Measurements from ENCODE around the gene CACNA1A. TPM values are rescaled to one million over a fixed set of nuclear protein-coding genes. Genes with fewer than 3 reads are reported as not detected.

CACNA1A gene
- total and polyA plus RNA-seq, 2 experiments from 2014 or later = 3.0 to 8.5 TPM

- Histone ChIP-seq H3K4me2 (ENCODE audit: unreplicated experiment) (no peak overlapping the region), H3K36me3 (ENCODE audit: low read depth) (no peaks in the 10 kb centered on the region), H4K20me1 (ENCODE audit: insufficient read depth) (no peaks in the 10 kb centered on the region), H3K79me2 (ENCODE audit: insufficient read depth) (no peaks in the 10 kb centered on the region), H3K4me1 (ENCODE audit: insufficient read depth) (no peaks in the 10 kb centered on the region), H3F3A (ENCODE audit: insufficient read depth) (no peaks in the 10 kb centered on the region), H2AFZ (no peak overlapping the region), H3K9ac (no peak overlapping the region), H3K27ac (no peak overlapping the region), H3K4me3 (no peak overlapping the region), H3K9me2 (ENCODE audit: insufficient read depth) (no peaks in the 10 kb centered on the region), H3K9me3 (ENCODE audit: low read depth) (no peaks in the 10 kb centered on the region), H3K27me3 (replicated peaks; ENCODE audit: insufficient read depth) (no peaks in the 10 kb centered on the region)
- no peak for DNase-seq
- in situ Hi-C loops (cut with MboI) = no loop called here
- TF ChIP-seq EZH2phosphoT487 (IDR thresholded peaks at IDR 0.05; ENCODE audit: insufficient read depth, low read depth) = no peak
- no peak for TF ChIP-seq EZH2 (IDR thresholded peaks at IDR 0.05; ENCODE audit: insufficient read depth, poor library complexity, severe bottlenecking)
Observed at GRCh38 chr19:13420780-13421179, 85.5 kb downstream of the CACNA1A start.

- TF ChIP-seq EZH2phosphoT487 (IDR thresholded peaks at IDR 0.05; ENCODE audit: insufficient read depth, low read depth) (no peak), EZH2 (IDR thresholded peaks at IDR 0.05; ENCODE audit: insufficient read depth, poor library complexity, severe bottlenecking) (no peak)
- Histone ChIP-seq H3K27me3 (replicated peaks; ENCODE audit: insufficient read depth) (no peaks in the 10 kb centered on the region), H3F3A (ENCODE audit: insufficient read depth) (no peaks in the 10 kb centered on the region), H3K4me3 (no peak overlapping the region), H3K4me2 (ENCODE audit: unreplicated experiment) (no peak overlapping the region), H3K79me2 (ENCODE audit: insufficient read depth) (no peaks in the 10 kb centered on the region), H3K36me3 (ENCODE audit: low read depth) (no peaks in the 10 kb centered on the region), H3K9me2 (ENCODE audit: insufficient read depth) (no peaks in the 10 kb centered on the region), H3K4me1 (ENCODE audit: insufficient read depth) (no peaks in the 10 kb centered on the region), H3K9me3 (ENCODE audit: low read depth) (no peaks in the 10 kb centered on the region), H4K20me1 (ENCODE audit: insufficient read depth) (no peaks in the 10 kb centered on the region), H3K9ac (no peak overlapping the region), H2AFZ (no peak overlapping the region), H3K27ac (no peak overlapping the region)
- in situ Hi-C loops (cut with MboI) = no loop called here
- no peak for DNase-seq
- WGBS, 2 experiments (ENCODE audit: low coverage in 1 of 2, low lambda C conversion rate in 2 of 2, missing lambda C conversion rate in 2 of 2) = 73 to 75% methylated on average over 10 of the region's 10 CpGs
Observed at GRCh38 chr19:13417054-13417453, 89.2 kb downstream of the CACNA1A start.

GRCh38 chr19:13411899-13412298, 94.4 kb downstream of the CACNA1A start:
- Histone ChIP-seq H3K9ac (no peak overlapping the region), H3K27me3 (replicated peaks; ENCODE audit: insufficient read depth) (no peaks in the 10 kb centered on the region), H4K20me1 (ENCODE audit: insufficient read depth) (no peaks in the 10 kb centered on the region), H3K4me1 (ENCODE audit: insufficient read depth) (no peaks in the 10 kb centered on the region), H2AFZ (no peak overlapping the region), H3K4me3 (no peak overlapping the region), H3K27ac (no peak overlapping the region), H3K4me2 (ENCODE audit: unreplicated experiment) (no peak overlapping the region), H3F3A (ENCODE audit: insufficient read depth) (no peaks in the 10 kb centered on the region), H3K79me2 (ENCODE audit: insufficient read depth) (no peaks in the 10 kb centered on the region), H3K9me3 (ENCODE audit: low read depth) (no peaks in the 10 kb centered on the region), H3K9me2 (ENCODE audit: insufficient read depth) (no peaks in the 10 kb centered on the region), H3K36me3 (ENCODE audit: low read depth) (no peaks in the 10 kb centered on the region)
- 72 to 82% methylated on average over 6 of the region's 6 CpGs for WGBS, 2 experiments (ENCODE audit: low coverage in 1 of 2, low lambda C conversion rate in 2 of 2, missing lambda C conversion rate in 2 of 2)
- TF ChIP-seq EZH2phosphoT487 (IDR thresholded peaks at IDR 0.05; ENCODE audit: insufficient read depth, low read depth) (no peak), EZH2 (IDR thresholded peaks at IDR 0.05; ENCODE audit: insufficient read depth, poor library complexity, severe bottlenecking) (no peak)
- in situ Hi-C loops (cut with MboI) = no loop called here
- no peak for DNase-seq

GRCh38 chr19:13410946-13411345, 95.3 kb downstream of the CACNA1A start:
- Histone ChIP-seq H4K20me1 (ENCODE audit: insufficient read depth) (no peaks in the 10 kb centered on the region), H3K27ac (no peak overlapping the region), H3K4me1 (ENCODE audit: insufficient read depth) (no peaks in the 10 kb centered on the region), H3F3A (ENCODE audit: insufficient read depth) (no peaks in the 10 kb centered on the region), H3K4me2 (ENCODE audit: unreplicated experiment) (no peak overlapping the region), H3K27me3 (replicated peaks; ENCODE audit: insufficient read depth) (no peaks in the 10 kb centered on the region), H3K9me2 (ENCODE audit: insufficient read depth) (no peaks in the 10 kb centered on the region), H2AFZ (no peak overlapping the region), H3K79me2 (ENCODE audit: insufficient read depth) (no peaks in the 10 kb centered on the region), H3K9ac (no peak overlapping the region), H3K36me3 (ENCODE audit: low read depth) (no peaks in the 10 kb centered on the region), H3K9me3 (ENCODE audit: low read depth) (no peaks in the 10 kb centered on the region), H3K4me3 (no peak overlapping the region)
- no peak for DNase-seq
- TF ChIP-seq EZH2 (IDR thresholded peaks at IDR 0.05; ENCODE audit: insufficient read depth, poor library complexity, severe bottlenecking) (no peak), EZH2phosphoT487 (IDR thresholded peaks at IDR 0.05; ENCODE audit: insufficient read depth, low read depth) (no peak)
- WGBS, 2 experiments (ENCODE audit: low coverage in 1 of 2, low lambda C conversion rate in 2 of 2, missing lambda C conversion rate in 2 of 2) = 40 to 52% methylated on average over 1 of the region's 1 CpG
- in situ Hi-C loops (cut with MboI) = no loop called here

GRCh38 chr19:13408889-13409518, 97.3 kb downstream of the CACNA1A start:
- H3K9ac ChIP-seq = no peak overlapping the region

More at GRCh38 chr19:13408889-13409518, 97.3 kb downstream of the CACNA1A start:
- Histone ChIP-seq H3K9me2 (ENCODE audit: insufficient read depth) (no peaks in the 10 kb centered on the region), H2AFZ (no peak overlapping the region), H3K27ac (no peak overlapping the region), H4K20me1 (ENCODE audit: insufficient read depth) (no peaks in the 10 kb centered on the region), H3F3A (ENCODE audit: insufficient read depth) (no peaks in the 10 kb centered on the region), H3K27me3 (replicated peaks; ENCODE audit: insufficient read depth) (no peaks in the 10 kb centered on the region), H3K36me3 (ENCODE audit: low read depth) (no peaks in the 10 kb centered on the region), H3K79me2 (ENCODE audit: insufficient read depth) (no peaks in the 10 kb centered on the region), H3K4me1 (ENCODE audit: insufficient read depth) (no peaks in the 10 kb centered on the region), H3K4me2 (ENCODE audit: unreplicated experiment) (no peak overlapping the region), H3K9me3 (ENCODE audit: low read depth) (no peaks in the 10 kb centered on the region), H3K4me3 (no peak overlapping the region)
- in situ Hi-C loops (cut with MboI) = no loop called here
- WGBS, 2 experiments (ENCODE audit: low coverage in 1 of 2, low lambda C conversion rate in 2 of 2, missing lambda C conversion rate in 2 of 2) = 57 to 64% methylated on average over 16 of the region's 16 CpGs
- DNase-seq = no peak
- TF ChIP-seq EZH2phosphoT487 (IDR thresholded peaks at IDR 0.05; ENCODE audit: insufficient read depth, low read depth) (no peak), EZH2 (IDR thresholded peaks at IDR 0.05; ENCODE audit: insufficient read depth, poor library complexity, severe bottlenecking) (no peak)

Measured in GM23248 (cell line).